Neural cell (in vitro differentiated cells): ENCODE measurements around the gene ST6GALNAC2. TPM values are rescaled to one million over a fixed set of nuclear protein-coding genes. Genes with fewer than 3 reads are reported as not detected.
"Not testable (repeated sequence)": the region's sequence is repeated elsewhere in the genome, so short reads cannot be mapped to it uniquely, and the experiment has no call there.

Source experiments
- H2AFZ ChIP-seq: fragments of 200-600, 300-800 bp; sonication (generic), shearing (Covaris generic); 2 replicates; pipeline ENCODE4 v1.6.0; 2014; ENCODE audit warnings: low read depth, mild to moderate bottlenecking, antibody characterized with exemption, low read length, moderate library complexity
- H3F3A ChIP-seq: fragments of 200-600 bp; shearing (Covaris generic); 2 replicates; pipeline ENCODE4 v1.6.1; 2016; ENCODE audit warnings: mild to moderate bottlenecking, moderate library complexity, mixed read lengths, antibody characterized with exemption, low read length; ENCODE audit not compliant: insufficient read depth, poor library complexity, severe bottlenecking
- H3K27ac ChIP-seq: fragments of 200-600, 300-800 bp; sonication (generic), shearing (Covaris generic); 2 replicates; pipeline ENCODE4 v1.5.1; 2014; ENCODE audit warnings: mild to moderate bottlenecking, low read length, moderate library complexity
- H3K27me3 ChIP-seq: fragments of 300-800, 200-600 bp; sonication (generic), shearing (Covaris generic); 2 replicates; pipeline ENCODE4 v1.6.0; 2014; ENCODE audit warnings: mild to moderate bottlenecking, low read depth, low read length, moderate library complexity; ENCODE audit not compliant: insufficient read depth
- H3K36me3 ChIP-seq: fragments of 300-800, 200-600 bp; sonication (generic), shearing (Covaris generic); 2 replicates; pipeline ENCODE4 v1.5.1; 2014; ENCODE audit warnings: mild to moderate bottlenecking, antibody characterized with exemption, low read length, moderate library complexity; ENCODE audit not compliant: insufficient read depth
- H3K4me2 ChIP-seq: fragments of 300-800, 200-600 bp; sonication (generic), shearing (Covaris generic); 2 replicates; pipeline ENCODE4 v1.6.0; 2014; ENCODE audit warnings: mild to moderate bottlenecking, low read length
- H3K4me3 ChIP-seq: fragments of 300-800, 200-600 bp; sonication (generic), shearing (Covaris generic); 2 replicates; pipeline ENCODE4 v1.5.1; 2014; ENCODE audit warnings: mild to moderate bottlenecking, low read length, moderate library complexity
- H3K79me2 ChIP-seq: fragments of 200-600 bp; shearing (Covaris generic); replicated peaks from 2 replicates; pipeline ENCODE4 v1.6.0; 2014; ENCODE audit warnings: mild to moderate bottlenecking, low read length, moderate library complexity; ENCODE audit not compliant: insufficient read depth
- H3K9ac ChIP-seq: fragments of 300-800, 200-600 bp; sonication (generic), shearing (Covaris generic); 2 replicates; pipeline ENCODE4 v1.6.1; 2016; ENCODE audit warnings: mild to moderate bottlenecking, low read length, mixed read lengths
- H3K9me2 ChIP-seq: fragments of 200-600 bp; shearing (Covaris generic); 2 replicates; pipeline ENCODE4 v1.6.1; 2016; ENCODE audit warnings: mild to moderate bottlenecking, low read length, mixed read lengths; ENCODE audit not compliant: insufficient read depth
- H3K9me3 ChIP-seq: fragments of 200-600, 300-800 bp; sonication (generic), shearing (Covaris generic); 2 replicates; pipeline ENCODE4 v1.6.1; 2016; ENCODE audit warnings: mild to moderate bottlenecking, mixed run types, low read length, moderate library complexity, mixed read lengths
- H4K20me1 ChIP-seq: fragments of 200-600 bp; shearing (Covaris generic); 2 replicates; pipeline ENCODE4 v1.6.1; 2016; ENCODE audit warnings: mild to moderate bottlenecking, mixed run types; ENCODE audit not compliant: insufficient read depth
- CTCF ChIP-seq: fragments of 450-650 bp; IDR thresholded peaks from 2 replicates; pipeline ENCODE4 v1.5.1; 2014; ENCODE audit warnings: antibody characterized with exemption, mild to moderate bottlenecking, moderate library complexity; ENCODE audit not compliant: poor library complexity, severe bottlenecking
- EP300 ChIP-seq: fragments of 450-650 bp; conservative IDR thresholded peaks from 2 replicates; pipeline ENCODE4 v1.6.1; 2014; ENCODE audit warnings: antibody characterized with exemption, mild to moderate bottlenecking, moderate library complexity; ENCODE audit not compliant: poor library complexity, severe bottlenecking
- EZH2 ChIP-seq: fragments of 200-600, 300-800 bp; shearing (Covaris generic), sonication (generic); IDR thresholded peaks from 2 replicates; pipeline ENCODE4 v1.6.1; 2014; ENCODE audit warnings: antibody characterized with exemption, low read length, borderline replicate concordance, mild to moderate bottlenecking; ENCODE audit not compliant: insufficient read depth, poor library complexity, severe bottlenecking
- MXI1 ChIP-seq: fragments of 450-650 bp; conservative IDR thresholded peaks from 2 replicates; pipeline ENCODE4 v1.6.1; 2014; ENCODE audit warnings: antibody characterized with exemption, mild to moderate bottlenecking; ENCODE audit not compliant: poor library complexity, severe bottlenecking
- POLR2AphosphoS5 ChIP-seq: IDR thresholded peaks from 2 replicates; pipeline ENCODE4 v1.6.1; 2012
- RAD21 ChIP-seq: fragments of 450-650 bp; conservative IDR thresholded peaks from 2 replicates; pipeline ENCODE4 v1.6.1; 2014; ENCODE audit warnings: antibody characterized with exemption, mild to moderate bottlenecking, moderate library complexity
- REST ChIP-seq: IDR thresholded peaks from 2 replicates; pipeline ENCODE4 v1.6.1; 2012; ENCODE audit warnings: borderline replicate concordance
- SMC3 ChIP-seq: fragments of 450-650 bp; conservative IDR thresholded peaks from 2 replicates; pipeline ENCODE4 v1.6.1; 2014; ENCODE audit warnings: antibody characterized with exemption, mild to moderate bottlenecking, moderate library complexity; ENCODE audit not compliant: poor library complexity
- TAF1 ChIP-seq: IDR thresholded peaks from 2 replicates; pipeline ENCODE4 v1.6.1; 2012; ENCODE audit warnings: low read depth
- polyA plus RNA-seq: library from polyadenylated mRNA; depleted of rRNA; stranded (reverse); fragments of >200 nt; gene quantifications from 2 replicates; pipeline ENCODE4 v1.2.3, GENCODE V29; 2014

Gene ST6GALNAC2
- polyA plus RNA-seq, 1 donor from 2014 or later = not detected

GRCh38 chr17:76617838-76618237, 32.2 kb upstream of the ST6GALNAC2 start (continued):
- no peak for TF ChIP-seq CTCF
- TF ChIP-seq TAF1 = no peak
- no peak for TF ChIP-seq SMC3
- no peak for TF ChIP-seq POLR2AphosphoS5
- TF ChIP-seq EZH2 = no peak

- no peak overlapping the region for H2AFZ ChIP-seq
- H3K27me3 ChIP-seq = no peaks in the 10 kb centered on the region
Observed at GRCh38 chr17:76614912-76615617, 29.4 kb upstream of the ST6GALNAC2 start.

GRCh38 chr17:76614064-76614759, 28.6 kb upstream of the ST6GALNAC2 start:
- H3K4me2 ChIP-seq, H3K27me3 ChIP-seq, H3K36me3 ChIP-seq, H3K9me2 ChIP-seq, H3K9ac ChIP-seq, H4K20me1 ChIP-seq, H3K27ac ChIP-seq, H3K4me3 ChIP-seq, H3K9me3 ChIP-seq, H3F3A ChIP-seq, H2AFZ ChIP-seq, H3K79me2 ChIP-seq: not testable (repeated sequence)

More at GRCh38 chr17:76614912-76615617, 29.4 kb upstream of the ST6GALNAC2 start:
- Histone ChIP-seq H4K20me1 (no peaks in the 10 kb centered on the region), H3K27ac (no peak overlapping the region), H3K79me2 (no peaks in the 10 kb centered on the region), H3K9me3 (no peaks in the 10 kb centered on the region), H3K9me2 (no peaks in the 10 kb centered on the region), H3K4me3 (no peak overlapping the region), H3F3A (no peaks in the 10 kb centered on the region), H3K36me3 (no peaks in the 10 kb centered on the region), H3K9ac (no peak overlapping the region), H3K4me2 (no peak overlapping the region)
- TF ChIP-seq REST (no peak), MXI1 (no peak), SMC3 (no peak), CTCF (no peak), EP300 (no peak), EZH2 (no peak), POLR2AphosphoS5 (no peak), TAF1 (no peak), RAD21 (no peak)
